H1 (cell line): ENCODE data around the gene YIF1B. TPM values are rescaled to one million over a fixed set of nuclear protein-coding genes. Genes with fewer than 3 reads are reported as not detected.

Source experiments
- CTCF ChIA-PET: fragments of 300-600 bp; sonication (Branson Sonifier 250); formaldehyde crosslinking; loops from one replicate; lab custom pipeline; 2021; ENCODE audit not compliant: partially characterized antibody; lab: Charles Lee
- POLR2A ChIA-PET: fragments of 300-600 bp; sonication (Branson Sonifier 250); formaldehyde crosslinking; loops from one replicate; lab custom pipeline; 2021; ENCODE audit warnings: inconsistent platforms; ENCODE audit not compliant: partially characterized antibody; lab: Charles Lee
- DNase-seq, 2 experiments: peaks; one replicate each; pipeline versions ENCODE4 v3.0.0 to v3.0.0-alpha.2; 2010 to 2022; ENCODE audit warnings: low spot score in 2 of 2, low read depth in 1 of 2, mixed read lengths in 1 of 2
- FAIRE-seq: peaks from 2 replicates; lab custom pipeline; 2011; peaks lifted over from hg19 to GRCh38; lab: Jason Lieb, UNC
- H2AFZ ChIP-seq: 2 replicates; pipeline ENCODE4 v1.8.1; 2012; ENCODE audit warnings: low read length, inconsistent platforms
- H2AK5ac ChIP-seq: 2 replicates; pipeline ENCODE4 v1.6.1; 2013; ENCODE audit warnings: low read depth, low read length
- H2BK120ac ChIP-seq: replicated peaks from 2 replicates; pipeline ENCODE3; 2013; ENCODE audit warnings: low read depth, low read length, inconsistent platforms
- H2BK12ac ChIP-seq: 2 replicates; pipeline ENCODE4 v1.6.1; 2013; ENCODE audit warnings: low read depth, low read length
- H2BK15ac ChIP-seq: 2 replicates; pipeline ENCODE4 v1.6.1; 2013; ENCODE audit warnings: low read length
- H2BK20ac ChIP-seq: 2 replicates; pipeline ENCODE4 v1.6.1; 2013; ENCODE audit warnings: low read length
- H2BK5ac ChIP-seq: 2 replicates; pipeline ENCODE4 v1.6.1; 2013; ENCODE audit warnings: low read depth, low read length
- H3K14ac ChIP-seq: 2 replicates; pipeline ENCODE4 v1.6.1; 2013; ENCODE audit warnings: inconsistent platforms; ENCODE audit not compliant: insufficient read length
- H3K18ac ChIP-seq: 2 replicates; pipeline ENCODE4 v1.6.1; 2013; ENCODE audit warnings: low read length; ENCODE audit errors: extremely low read depth
- H3K23ac ChIP-seq: 2 replicates; pipeline ENCODE4 v1.6.1; 2013; ENCODE audit warnings: inconsistent platforms; ENCODE audit not compliant: insufficient read length
- H3K23me2 ChIP-seq: 2 replicates; pipeline ENCODE4 v1.6.1; 2013; ENCODE audit warnings: low read depth, low read length
- H3K27ac ChIP-seq: 2 replicates; pipeline ENCODE4 v1.6.1; 2011; ENCODE audit warnings: low read depth, low read length, inconsistent platforms
- H3K27me3 ChIP-seq, 4 experiments: replicated peaks in 1 of 4; 1 replicate in 1 of 4; 2 replicates in 3 of 4; pipeline versions ENCODE4 v1.6.1 to v1.8.1; 2011 to 2013; ENCODE audit warnings: low read length in 3 of 4, mild to moderate bottlenecking in 3 of 4, inconsistent platforms in 2 of 4, mixed read lengths in 2 of 4, moderate library complexity in 1 of 4; ENCODE audit not compliant: control insufficient read depth in 3 of 4, insufficient read depth in 3 of 4; ENCODE audit errors: extremely low read depth in 1 of 4
- H3K36me3 ChIP-seq, 4 experiments: 2 replicates each; pipeline versions ENCODE4 v1.6.1 to v1.8.1; 2011 to 2013; ENCODE audit warnings: mild to moderate bottlenecking in 4 of 4, low read length in 3 of 4, moderate library complexity in 2 of 4, control low read depth in 1 of 4, inconsistent platforms in 1 of 4; ENCODE audit not compliant: insufficient read depth in 4 of 4, control insufficient read depth in 2 of 4
- H3K4ac ChIP-seq: replicated peaks from 2 replicates; pipeline ENCODE3; 2013; ENCODE audit warnings: low read length, low read depth, mixed read lengths, inconsistent platforms; ENCODE audit not compliant: insufficient read length
- H3K4me1 ChIP-seq, 4 experiments: replicated peaks in 1 of 4; 1 replicate in 1 of 4; 2 replicates in 3 of 4; pipeline versions ENCODE4 v1.6.1 to v1.8.1; 2011 to 2013; ENCODE audit warnings: low read length in 3 of 4, inconsistent platforms in 2 of 4, mixed read lengths in 1 of 4; ENCODE audit not compliant: insufficient read depth in 4 of 4, control insufficient read depth in 3 of 4
- H3K4me2 ChIP-seq, 2 experiments: 2 replicates each; pipeline versions ENCODE4 v1.6.1 to v1.8.1; 2011 to 2013; ENCODE audit warnings: low read depth in 2 of 2, low read length in 2 of 2, control low read depth in 1 of 2, inconsistent platforms in 1 of 2, mild to moderate bottlenecking in 1 of 2; ENCODE audit not compliant: insufficient read depth in 1 of 2
- H3K4me3 ChIP-seq, 4 experiments: fragments of 200-600, 300-600 bp in 1 of 4; sonication (generic), shearing (Covaris generic), sonication (Bioruptor Twin) in 1 of 4; 2 replicates each; pipeline versions ENCODE4 v1.5.1 to v1.8.1; 2011 to 2016; ENCODE audit warnings: low read length in 4 of 4, low read depth in 3 of 4, control low read depth in 2 of 4, inconsistent platforms in 2 of 4, mild to moderate bottlenecking in 2 of 4, mixed read lengths in 1 of 4, moderate library complexity in 1 of 4; ENCODE audit not compliant: insufficient read depth in 2 of 4; ENCODE audit errors: extremely low read depth in 1 of 4
- H3K56ac ChIP-seq: replicated peaks from 2 replicates; pipeline ENCODE3; 2013; ENCODE audit warnings: low read depth, mild to moderate bottlenecking, mixed read lengths, low read length, inconsistent platforms; ENCODE audit not compliant: insufficient read length
- H3K79me1 ChIP-seq: 2 replicates; pipeline ENCODE4 v1.6.1; 2013; ENCODE audit warnings: low read depth, low read length, control low read depth
- H3K79me2 ChIP-seq, 2 experiments: 2 replicates each; pipeline versions ENCODE4 v1.6.1 to v1.8.1; 2012 to 2013; ENCODE audit warnings: low read length in 2 of 2, mild to moderate bottlenecking in 2 of 2, inconsistent platforms in 1 of 2; ENCODE audit not compliant: insufficient read depth in 2 of 2, control insufficient read depth in 1 of 2
- H3K9ac ChIP-seq, 4 experiments: replicated peaks in 1 of 4; 1 replicate in 1 of 4; 2 replicates in 3 of 4; pipeline versions ENCODE4 v1.6.1 to v1.8.1; 2011 to 2013; ENCODE audit warnings: low read depth in 3 of 4, low read length in 3 of 4, control low read depth in 2 of 4, mild to moderate bottlenecking in 2 of 4, moderate library complexity in 2 of 4, inconsistent platforms in 1 of 4; ENCODE audit errors: extremely low read depth in 1 of 4
- H3K9me3 ChIP-seq, 2 experiments: 2 replicates each; pipeline versions ENCODE4 v1.6.1 to v1.8.1; 2012 to 2013; ENCODE audit warnings: mild to moderate bottlenecking in 2 of 2, moderate library complexity in 2 of 2, control low read depth in 1 of 2, inconsistent platforms in 1 of 2, low read depth in 1 of 2, low read length in 1 of 2, mixed read lengths in 1 of 2; ENCODE audit not compliant: insufficient read depth in 2 of 2
- H4K20me1 ChIP-seq, 2 experiments: replicated peaks in 1 of 2; 2 replicates each; pipeline versions ENCODE3 to v1.8.1; 2011 to 2013; ENCODE audit warnings: inconsistent platforms in 2 of 2, low read length in 2 of 2, mild to moderate bottlenecking in 1 of 2; ENCODE audit not compliant: insufficient read depth in 2 of 2, control insufficient read depth in 1 of 2
- H4K5ac ChIP-seq: 2 replicates; pipeline ENCODE4 v1.6.1; 2013; ENCODE audit warnings: low read length, low read depth, mixed read lengths, inconsistent platforms; ENCODE audit not compliant: insufficient read length
- H4K8ac ChIP-seq: 2 replicates; pipeline ENCODE4 v1.8.0; 2013; ENCODE audit warnings: mild to moderate bottlenecking, moderate library complexity, low read length, inconsistent platforms; ENCODE audit not compliant: insufficient read depth; ENCODE audit errors: extremely low read depth
- H4K91ac ChIP-seq: replicated peaks from 2 replicates; pipeline ENCODE3; 2013; ENCODE audit warnings: low read length, mixed read lengths, inconsistent platforms; ENCODE audit not compliant: insufficient read length
- GABPA ChIP-seq: IDR thresholded peaks from 2 replicates; pipeline ENCODE4 v1.6.1; 2011; ENCODE audit warnings: mild to moderate bottlenecking, low read length, moderate library complexity, borderline replicate concordance; ENCODE audit not compliant: insufficient read depth
- KDM1A ChIP-seq: fragments of 200-600, 300-600 bp; sonication (generic); IDR thresholded peaks from 2 replicates; pipeline ENCODE4 v1.7.1; 2016; ENCODE audit warnings: mild to moderate bottlenecking, low read length, borderline replicate concordance
- NANOG ChIP-seq: IDR thresholded peaks from 2 replicates; pipeline ENCODE4 v1.6.1; 2011; ENCODE audit warnings: low read length, low read depth, mild to moderate bottlenecking, inconsistent platforms; ENCODE audit not compliant: insufficient read depth, poor library complexity, severe bottlenecking
- SP1 ChIP-seq: IDR thresholded peaks from 2 replicates; pipeline ENCODE4 v1.6.1; 2011; ENCODE audit warnings: low read depth, low read length
- SP2 ChIP-seq: IDR thresholded peaks from 2 replicates; pipeline ENCODE4 v1.6.1; 2012; ENCODE audit warnings: mild to moderate bottlenecking, low read length, inconsistent platforms
- TEAD4 ChIP-seq: IDR thresholded peaks from 2 replicates; pipeline ENCODE4 v1.6.1; 2012; ENCODE audit warnings: low read depth, low read length, inconsistent platforms, mixed read lengths
- WGBS, 2 experiments: shearing (Covaris generic) in 1 of 2; methylation state at CpG; one replicate each; pipeline versions ENCODE4 v1.1.6 to v1.1.7; 2013 to 2015; ENCODE audit warnings: low lambda C conversion rate in 2 of 2, mixed read lengths in 2 of 2, inconsistent platforms in 1 of 2, low coverage in 1 of 2, missing lambda C conversion rate in 1 of 2; ENCODE audit not compliant: insufficient replicate concordance in 2 of 2, insufficient coverage in 1 of 2, insufficient read length in 1 of 2; ENCODE audit errors: extremely low coverage in 1 of 2, missing lambda C conversion rate in 1 of 2; 5-methylcytosine and 5-hydroxymethylcytosine counted together
- polyA plus RNA-seq, 7 experiments: library from polyadenylated mRNA; depleted of rRNA in 3 of 7; stranded (reverse) in 5 of 7; unstranded in 2 of 7; fragments of >200 nt in 5 of 7; fragments of 200-250 nt in 2 of 7; gene quantifications; 1 replicate in 5 of 7; 2 replicates in 1 of 7; 4 replicates in 1 of 7; pipeline versions ENCODE4 v1.2.1 to v1.2.3, GENCODE V29; 2011 to 2013; ENCODE audit warnings: missing spikeins in 2 of 7, mixed read lengths in 2 of 7
- total RNA-seq: library from RNA; stranded (reverse); fragmentation: NEBNext Ultra II Directional; extraction: Animal tissue kit (Norgen Biotek cat#: 25700); gene quantifications from 2 replicates; pipeline ENCODE4 v1.2.1, GENCODE V29; 2021

YIF1B gene
- total and polyA plus RNA-seq, 2 of the 8 experiments (the other 6 are each of a cell fraction or from before 2014, with no cell fraction given): 89.6 to 305 TPM

GRCh38 chr19:38337360-38337653 is 21.6 kb upstream of the YIF1B start:
- Histone ChIP-seq H2BK15ac (peak overlapping the region; percentile 100), H3K79me2 (no peaks in the 10 kb centered on the region), H2BK120ac (no peak overlapping the region), H3K23me2 (peaks cover 12% of the 10 kb centered on the region), H3K23ac (no peak overlapping the region), H3K4me3 (peak overlapping the region; percentile 66 to 86 (median 75)), H3K4ac (no peak overlapping the region), H4K20me1 (no peaks in the 10 kb centered on the region), H3K9ac (peak overlapping the region in 1 of 4 experiments; percentile 1; a peak in 1 of 7 replicates), H2BK20ac (no peak overlapping the region)
- CTCF ChIA-PET: interaction anchor here (0.6 to 2.5 kb wide), 6 partner anchors 9 to 113 kb away, joined by 3 to 7 read pairs (median 3); no protein-coding TSS in a partner anchor
- DNase-seq: no peak
- TF ChIP-seq KDM1A (no peak), GABPA (no peak), NANOG (no peak), SP1 (no peak), SP2 (no peak), TEAD4 (peak; percentile 50; the same call in 1 of the 2 replicates)
- TF ChIP-seq, all 59 proteins: peak for 1
- Histone ChIP-seq H2AFZ (peak overlapping the region; percentile 76; the same call in 1 of the 2 replicates), H3K79me1 (no peaks in the 10 kb centered on the region), H3K4me1 (peaks cover 0 to 5% (median 4%) of the 10 kb centered on the region in 4 experiments; a peak in 5 of 7 replicates), H3K27me3 (no peaks in the 10 kb centered on the region), H4K5ac (peak overlapping the region; percentile 47), H3K4me2 (peak overlapping the region; percentile 92 to 96), H4K91ac (peak overlapping the region; percentile 62), H2BK5ac (no peak overlapping the region; the same call in 1 of the 2 replicates), H3K27ac (no peak overlapping the region), H2BK12ac (peak overlapping the region; percentile 62; the same call in 1 of the 2 replicates), H3K18ac (peak overlapping the region; percentile 75; the same call in 1 of the 2 replicates), H4K8ac (no peak overlapping the region), H2AK5ac (no peak overlapping the region), H3K14ac (no peak overlapping the region), H3K9me3 (no peaks in the 10 kb centered on the region), H3K56ac (peak overlapping the region; percentile 34), H3K36me3 (no peaks in the 10 kb centered on the region)
- POLR2A ChIA-PET: interaction anchor here (1.2 to 2.0 kb wide), 2 partner anchors 14 to 18 kb away, joined by 3 to 6 read pairs; no protein-coding TSS in a partner anchor
- WGBS, 2 experiments: 65% methylated on average over 10 of the region's 10 CpGs; no CpG with 5 or more reads in 1 of the 2 experiments
- no peak for FAIRE-seq
